Lower leg skin (tissue), 3 donors: ENCODE data around the gene NFX1.

Source experiments
- POLR2A ChIP-seq, 2 donors: fragments of 450-650 bp; IDR thresholded peaks; one replicate each; pipeline ENCODE4 v1.6.1; 2016 to 2017; ENCODE audit warnings: antibody characterized with exemption in 2 of 2, mild to moderate bottlenecking in 1 of 2, moderate library complexity in 1 of 2
- TF ChIP-seq, protein P1 (sequence below), 3 donors: fragments of 450-650 bp; IDR thresholded peaks; one replicate each; pipeline ENCODE4 v1.5.1; 2016; ENCODE audit warnings: antibody characterized with exemption in 3 of 3, mild to moderate bottlenecking in 3 of 3, moderate library complexity in 2 of 3

DNA sequence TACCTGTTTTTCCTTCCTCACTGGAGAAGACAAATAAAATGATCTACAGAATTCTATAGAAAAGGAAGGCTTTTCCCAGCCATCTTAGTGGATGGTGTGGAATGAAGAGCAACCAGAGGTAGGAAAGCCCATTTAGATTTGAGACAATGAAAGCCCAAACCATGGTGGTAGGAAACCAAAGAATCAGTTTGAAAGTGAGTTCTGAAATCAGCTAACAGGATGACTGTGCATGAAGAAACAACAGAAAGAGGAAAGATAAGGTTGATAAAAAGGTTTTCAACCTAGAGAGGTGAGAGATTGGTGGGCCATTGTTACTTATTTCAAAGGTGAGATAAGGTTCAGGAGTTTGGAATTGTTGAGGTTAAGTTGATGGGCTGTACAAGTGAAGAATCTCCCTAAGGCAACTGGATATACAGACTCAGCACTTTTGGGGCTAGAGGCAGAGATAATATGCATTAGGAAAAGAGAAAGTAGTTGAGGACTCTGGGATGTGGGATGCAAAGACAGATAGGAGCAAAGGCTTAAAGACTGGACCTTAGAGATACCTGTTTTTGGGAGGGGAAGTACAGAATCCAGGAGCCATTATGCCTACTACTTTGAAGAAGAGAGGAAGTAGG is 23.1 kb upstream of the NFX1 start:
- TF ChIP-seq, protein P1, sequence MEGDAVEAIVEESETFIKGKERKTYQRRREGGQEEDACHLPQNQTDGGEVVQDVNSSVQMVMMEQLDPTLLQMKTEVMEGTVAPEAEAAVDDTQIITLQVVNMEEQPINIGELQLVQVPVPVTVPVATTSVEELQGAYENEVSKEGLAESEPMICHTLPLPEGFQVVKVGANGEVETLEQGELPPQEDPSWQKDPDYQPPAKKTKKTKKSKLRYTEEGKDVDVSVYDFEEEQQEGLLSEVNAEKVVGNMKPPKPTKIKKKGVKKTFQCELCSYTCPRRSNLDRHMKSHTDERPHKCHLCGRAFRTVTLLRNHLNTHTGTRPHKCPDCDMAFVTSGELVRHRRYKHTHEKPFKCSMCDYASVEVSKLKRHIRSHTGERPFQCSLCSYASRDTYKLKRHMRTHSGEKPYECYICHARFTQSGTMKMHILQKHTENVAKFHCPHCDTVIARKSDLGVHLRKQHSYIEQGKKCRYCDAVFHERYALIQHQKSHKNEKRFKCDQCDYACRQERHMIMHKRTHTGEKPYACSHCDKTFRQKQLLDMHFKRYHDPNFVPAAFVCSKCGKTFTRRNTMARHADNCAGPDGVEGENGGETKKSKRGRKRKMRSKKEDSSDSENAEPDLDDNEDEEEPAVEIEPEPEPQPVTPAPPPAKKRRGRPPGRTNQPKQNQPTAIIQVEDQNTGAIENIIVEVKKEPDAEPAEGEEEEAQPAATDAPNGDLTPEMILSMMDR (IDR thresholded peaks at IDR 0.05), result no peak
- TF ChIP-seq POLR2A (IDR thresholded peaks at IDR 0.05), result no peak
